Nephron (organoid): Measurements from ENCODE around the gene ADCY4.

Experiments used
- H3K27ac Mint-ChIP-seq, 3 experiments: 2 replicates each; pipeline ENCODE4 v1.8.0; 2020; ENCODE audit warnings: mixed read lengths in 3 of 3, mild to moderate bottlenecking in 2 of 3, moderate library complexity in 1 of 3
- H3K27me3 Mint-ChIP-seq: 2 replicates; pipeline ENCODE4 v1.8.0; 2021; ENCODE audit warnings: low read depth, mild to moderate bottlenecking, moderate library complexity, mixed read lengths
- H3K36me3 Mint-ChIP-seq: 2 replicates; pipeline ENCODE4 v1.8.0; 2020; ENCODE audit warnings: low read depth, mixed read lengths
- H3K4me1 Mint-ChIP-seq: 2 replicates; pipeline ENCODE4 v1.8.0; 2020; ENCODE audit warnings: mixed read lengths
- H3K4me3 Mint-ChIP-seq, 3 experiments: 2 replicates each; pipeline ENCODE4 v1.8.0; 2020; ENCODE audit warnings: mild to moderate bottlenecking in 3 of 3, mixed read lengths in 3 of 3, moderate library complexity in 2 of 3
- H3K9me3 Mint-ChIP-seq: 2 replicates; pipeline ENCODE4 v1.8.0; 2020; ENCODE audit warnings: mixed read lengths
- TF ChIP-seq, protein P1 (sequence below), 3 experiments: fragments of 200-600 bp; sonication (generic); IDR thresholded peaks; one replicate each; pipeline ENCODE4 v1.5.0; 2021; ENCODE audit warnings: antibody characterized with exemption in 3 of 3; ENCODE audit not compliant: unreplicated experiment in 3 of 3

ADCY4 gene

GRCh38 chr14:24310265-24310645 lies 24.6 kb downstream of the ADCY4 start:
- Mint-ChIP-seq H3K36me3 (peaks cover 27% of the 10 kb centered on the region), H3K27me3 (no peaks in the 10 kb centered on the region), H3K4me1 (peaks cover 5% of the 10 kb centered on the region), H3K27ac (no peak overlapping the region), H3K4me3 (no peak overlapping the region), H3K9me3 (no peaks in the 10 kb centered on the region)
- TF ChIP-seq, protein P1, sequence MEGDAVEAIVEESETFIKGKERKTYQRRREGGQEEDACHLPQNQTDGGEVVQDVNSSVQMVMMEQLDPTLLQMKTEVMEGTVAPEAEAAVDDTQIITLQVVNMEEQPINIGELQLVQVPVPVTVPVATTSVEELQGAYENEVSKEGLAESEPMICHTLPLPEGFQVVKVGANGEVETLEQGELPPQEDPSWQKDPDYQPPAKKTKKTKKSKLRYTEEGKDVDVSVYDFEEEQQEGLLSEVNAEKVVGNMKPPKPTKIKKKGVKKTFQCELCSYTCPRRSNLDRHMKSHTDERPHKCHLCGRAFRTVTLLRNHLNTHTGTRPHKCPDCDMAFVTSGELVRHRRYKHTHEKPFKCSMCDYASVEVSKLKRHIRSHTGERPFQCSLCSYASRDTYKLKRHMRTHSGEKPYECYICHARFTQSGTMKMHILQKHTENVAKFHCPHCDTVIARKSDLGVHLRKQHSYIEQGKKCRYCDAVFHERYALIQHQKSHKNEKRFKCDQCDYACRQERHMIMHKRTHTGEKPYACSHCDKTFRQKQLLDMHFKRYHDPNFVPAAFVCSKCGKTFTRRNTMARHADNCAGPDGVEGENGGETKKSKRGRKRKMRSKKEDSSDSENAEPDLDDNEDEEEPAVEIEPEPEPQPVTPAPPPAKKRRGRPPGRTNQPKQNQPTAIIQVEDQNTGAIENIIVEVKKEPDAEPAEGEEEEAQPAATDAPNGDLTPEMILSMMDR (IDR thresholded peaks at IDR 0.05; ENCODE audit: unreplicated experiment in 3 of 3), result no peak

GRCh38 chr14:24309538-24310264 lies 25.2 kb downstream of the ADCY4 start, which contains the start of gene LTB4R2:
Gene LTB4R2 (plus strand): TSS chr14:24310140. CDS start chr14:24310665, 525 bp downstream.
- H3K4me3 Mint-ChIP-seq, result no peak within 1 kb of the TSS
- no peaks in the 10 kb centered on the region for H3K9me3 Mint-ChIP-seq
- TF ChIP-seq, protein P1 (IDR thresholded peaks at IDR 0.05; ENCODE audit: unreplicated experiment in 3 of 3), result no peak
- H3K36me3 Mint-ChIP-seq, result peaks cover 33% of the 10 kb centered on the region
- no peak within 1 kb of the TSS for H3K27ac Mint-ChIP-seq
- peaks cover 5% of the 10 kb centered on the region for H3K4me1 Mint-ChIP-seq
- H3K27me3 Mint-ChIP-seq, result no peaks in the 10 kb centered on the region

DNA sequence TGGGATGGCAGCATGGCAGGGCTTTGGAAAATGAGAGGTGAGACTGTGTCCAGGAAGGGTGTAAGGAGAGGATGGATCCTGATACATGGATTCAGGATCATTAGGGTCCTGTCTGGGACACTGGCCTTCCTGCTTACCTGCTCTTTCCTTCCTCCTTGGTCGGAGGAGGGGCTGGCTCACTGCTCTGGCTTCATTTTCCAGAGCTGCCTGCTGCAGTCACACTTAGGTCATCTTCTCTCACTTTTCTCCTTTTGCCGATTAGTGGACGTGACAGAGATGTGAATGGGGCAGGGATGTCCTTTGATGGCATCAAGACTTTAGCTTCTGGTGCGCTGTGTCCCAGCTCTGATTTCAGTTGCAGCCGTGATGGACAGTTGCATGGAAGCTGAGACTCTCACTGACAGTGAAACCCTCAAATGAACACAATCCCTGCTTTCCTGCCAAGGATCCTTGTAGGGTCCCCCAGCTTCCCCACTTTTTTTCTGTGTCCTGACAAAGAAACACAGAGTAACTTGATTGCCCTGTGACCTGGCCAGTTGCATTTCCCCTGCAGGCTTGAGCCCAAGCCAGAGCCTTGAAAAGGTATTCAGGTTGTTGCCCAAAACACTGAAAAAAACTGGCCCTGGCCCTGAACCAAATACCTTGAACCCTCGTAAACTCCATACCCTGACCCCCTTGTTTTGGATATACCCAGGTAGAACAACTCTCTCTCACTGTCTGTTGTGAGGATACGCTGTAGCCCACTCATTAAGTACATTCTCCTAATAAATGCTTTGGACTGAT lies 26.3 kb downstream of the ADCY4 start:
- Mint-ChIP-seq H3K36me3 (peaks cover 44% of the 10 kb centered on the region), H3K9me3 (no peaks in the 10 kb centered on the region), H3K4me1 (peaks cover 5% of the 10 kb centered on the region), H3K4me3 (no peak overlapping the region), H3K27ac (peak overlapping the region; percentile 39 to 90 (median 45)), H3K27me3 (no peaks in the 10 kb centered on the region)
- TF ChIP-seq, protein P1 (IDR thresholded peaks at IDR 0.05; ENCODE audit: unreplicated experiment in 3 of 3), result peak in 1 of 3 experiments; percentile 21

GRCh38 chr14:24307575-24308341 lies 27.1 kb downstream of the ADCY4 start, which contains the start of gene CIDEB:
Gene CIDEB (minus strand): TSS chr14:24307977. CDS start chr14:24307858, 119 bp downstream.
- no peaks in the 10 kb centered on the region for H3K9me3 Mint-ChIP-seq
- H3K4me1 Mint-ChIP-seq, result peaks cover 5% of the 10 kb centered on the region

GRCh38 chr14:24307156-24307574 lies 27.7 kb downstream of the ADCY4 start:
- H3K9me3 Mint-ChIP-seq, result no peaks in the 10 kb centered on the region
- TF ChIP-seq, protein P1 (IDR thresholded peaks at IDR 0.05; ENCODE audit: unreplicated experiment in 3 of 3), result no peak
- no peaks in the 10 kb centered on the region for H3K27me3 Mint-ChIP-seq
- peak overlapping the region in 2 of 3 experiments; percentile 5 to 65 for H3K4me3 Mint-ChIP-seq
- peaks cover 5% of the 10 kb centered on the region for H3K4me1 Mint-ChIP-seq
- peaks cover 51% of the 10 kb centered on the region for H3K36me3 Mint-ChIP-seq
- peak overlapping the region; percentile 39 to 90 (median 45) for H3K27ac Mint-ChIP-seq

More at GRCh38 chr14:24307575-24308341, 27.1 kb downstream of the ADCY4 start, which contains the start of gene CIDEB:
- peaks cover 50% of the 10 kb centered on the region for H3K36me3 Mint-ChIP-seq
- H3K27me3 Mint-ChIP-seq, result no peaks in the 10 kb centered on the region
- peak within 1 kb of the TSS in 2 of 3 experiments; percentile 12 to 65 for H3K4me3 Mint-ChIP-seq
- TF ChIP-seq, protein P1 (IDR thresholded peaks at IDR 0.05; ENCODE audit: unreplicated experiment in 3 of 3), result peak; percentile 87 to 95 (median 90)
- peak within 1 kb of the TSS; percentile 39 to 90 (median 45) for H3K27ac Mint-ChIP-seq
